H7 (cell line): ENCODE data around the gene TTI1. TPM values are rescaled to one million over a fixed set of nuclear protein-coding genes. Genes with fewer than 3 reads are reported as not detected.

Source experiments
- DNase-seq: peaks from one replicate; pipeline ENCODE4 v3.0.0; 2012
- H3K27me3 ChIP-seq: 2 replicates; pipeline ENCODE4 v1.6.0; 2011; ENCODE audit warnings: mild to moderate bottlenecking, low read length; ENCODE audit not compliant: control insufficient read depth, insufficient read depth
- H3K36me3 ChIP-seq: replicated peaks from 2 replicates; pipeline ENCODE4 v1.5.1; 2011; ENCODE audit warnings: low read length; ENCODE audit not compliant: control insufficient read depth, insufficient read depth
- H3K4me3 ChIP-seq: 2 replicates; pipeline ENCODE4 v1.5.1; 2011; ENCODE audit warnings: low read depth, mild to moderate bottlenecking, control low read depth, low read length, moderate library complexity; ENCODE audit not compliant: insufficient read depth
- total RNA-seq: library from RNA; depleted of rRNA; stranded (reverse); fragments of >200 nt; shearing (Covaris generic); gene quantifications from 2 replicates; pipeline ENCODE4 v1.2.3, GENCODE V29; 2014

TTI1 gene
- total RNA-seq, 1 experiment from 2014 or later, result 52.9 TPM

- Histone ChIP-seq H3K36me3 (no peaks in the 10 kb centered on the region), H3K27me3 (no peaks in the 10 kb centered on the region), H3K4me3 (no peak overlapping the region)
- no peak for DNase-seq
These were observed 72.2 kb downstream of the TTI1 start for GRCh38 chr20:37961066-37961465.

GRCh38 chr20:37958856-37959520, 74.3 kb downstream of the TTI1 start:
- H3K27me3 ChIP-seq, result no peaks in the 10 kb centered on the region
- DNase-seq, result no peak
- H3K36me3 ChIP-seq, result no peaks in the 10 kb centered on the region
- H3K4me3 ChIP-seq, result no peak overlapping the region

GRCh38 chr20:37956107-37956585, 77.1 kb downstream of the TTI1 start:
- H3K27me3 ChIP-seq, result no peaks in the 10 kb centered on the region
- no peak for DNase-seq
- H3K36me3 ChIP-seq, result no peaks in the 10 kb centered on the region
- no peak overlapping the region for H3K4me3 ChIP-seq

- no peaks in the 10 kb centered on the region for H3K27me3 ChIP-seq
- no peak for DNase-seq
- H3K36me3 ChIP-seq, result no peaks in the 10 kb centered on the region
- no peak overlapping the region for H3K4me3 ChIP-seq
These were observed 77.7 kb downstream of the TTI1 start for GRCh38 chr20:37955511-37955910.

GRCh38 chr20:37954626-37955025, 78.6 kb downstream of the TTI1 start:
- H3K27me3 ChIP-seq, result no peaks in the 10 kb centered on the region
- no peaks in the 10 kb centered on the region for H3K36me3 ChIP-seq
- no peak overlapping the region for H3K4me3 ChIP-seq
- DNase-seq, result no peak

- Histone ChIP-seq H3K27me3 (no peaks in the 10 kb centered on the region), H3K36me3 (no peaks in the 10 kb centered on the region), H3K4me3 (no peak overlapping the region)
- DNase-seq, result no peak
These were observed 79.1 kb downstream of the TTI1 start for GRCh38 chr20:37954190-37954589.

GRCh38 chr20:37948956-37949355, 84.3 kb downstream of the TTI1 start:
- Histone ChIP-seq H3K27me3 (no peaks in the 10 kb centered on the region), H3K4me3 (no peak overlapping the region), H3K36me3 (no peaks in the 10 kb centered on the region)
- no peak for DNase-seq

- Histone ChIP-seq H3K36me3 (no peaks in the 10 kb centered on the region), H3K4me3 (no peak overlapping the region), H3K27me3 (no peaks in the 10 kb centered on the region)
- no peak for DNase-seq
These were observed 85.3 kb downstream of the TTI1 start for GRCh38 chr20:37947943-37948342.

GRCh38 chr20:37946946-37947345, 86.3 kb downstream of the TTI1 start:
- Histone ChIP-seq H3K36me3 (no peaks in the 10 kb centered on the region), H3K4me3 (no peak overlapping the region), H3K27me3 (no peaks in the 10 kb centered on the region)
- no peak for DNase-seq

- H3K4me3 ChIP-seq, result no peak overlapping the region
- no peaks in the 10 kb centered on the region for H3K27me3 ChIP-seq
- DNase-seq, result no peak
- H3K36me3 ChIP-seq, result no peaks in the 10 kb centered on the region
These were observed 88.1 kb downstream of the TTI1 start for GRCh38 chr20:37945091-37945547.

- Histone ChIP-seq H3K4me3 (no peak overlapping the region), H3K36me3 (no peaks in the 10 kb centered on the region), H3K27me3 (no peaks in the 10 kb centered on the region)
- DNase-seq, result peak; percentile 35
These were observed 88.7 kb downstream of the TTI1 start for GRCh38 chr20:37944456-37944981.

GRCh38 chr20:37943501-37944455, 89.5 kb downstream of the TTI1 start:
- H3K27me3 ChIP-seq, result no peaks in the 10 kb centered on the region
- no peaks in the 10 kb centered on the region for H3K36me3 ChIP-seq
- H3K4me3 ChIP-seq, result no peak overlapping the region
- DNase-seq, result peak; percentile 80

GRCh38 chr20:37943033-37943432, 90.2 kb downstream of the TTI1 start:
- Histone ChIP-seq H3K36me3 (no peaks in the 10 kb centered on the region), H3K4me3 (no peak overlapping the region), H3K27me3 (no peaks in the 10 kb centered on the region)
- DNase-seq, result no peak

- DNase-seq, result no peak
- no peak overlapping the region for H3K4me3 ChIP-seq
- H3K36me3 ChIP-seq, result no peaks in the 10 kb centered on the region
- no peaks in the 10 kb centered on the region for H3K27me3 ChIP-seq
These were observed 91.3 kb downstream of the TTI1 start for GRCh38 chr20:37941992-37942391.

- Histone ChIP-seq H3K27me3 (no peaks in the 10 kb centered on the region), H3K36me3 (no peaks in the 10 kb centered on the region), H3K4me3 (no peak overlapping the region)
- DNase-seq, result peak; percentile 83
These were observed 91.9 kb downstream of the TTI1 start for GRCh38 chr20:37941332-37941731.
